HFFc6 (cell line): ENCODE data around the gene MYNN. TPM values are rescaled to one million over a fixed set of nuclear protein-coding genes. Genes with fewer than 3 reads are reported as not detected.

ENCODE experiments used
- DNase-seq: peaks from one replicate; pipeline ENCODE4 v3.0.0-alpha.2; 2018
- H3K27ac Mint-ChIP-seq: 2 replicates; pipeline ENCODE4 v1.8.0; 2020; ENCODE audit warnings: mild to moderate bottlenecking, mixed read lengths
- H3K27me3 Mint-ChIP-seq: 2 replicates; pipeline ENCODE4 v1.8.0; 2021; ENCODE audit warnings: mild to moderate bottlenecking, moderate library complexity, mixed read lengths; ENCODE audit not compliant: insufficient read depth
- H3K36me3 Mint-ChIP-seq: 2 replicates; pipeline ENCODE4 v1.8.0; 2021; ENCODE audit warnings: low read depth, mixed read lengths
- H3K4me1 Mint-ChIP-seq: 2 replicates; pipeline ENCODE4 v1.8.0; 2020; ENCODE audit warnings: low read depth, mixed read lengths
- H3K4me3 Mint-ChIP-seq: 2 replicates; pipeline ENCODE4 v1.8.0; 2020; ENCODE audit warnings: mild to moderate bottlenecking, moderate library complexity, mixed read lengths
- H3K9me3 Mint-ChIP-seq: 2 replicates; pipeline ENCODE4 v1.8.0; 2020; ENCODE audit warnings: mild to moderate bottlenecking, mixed read lengths
- total RNA-seq, 6 experiments: library from RNA; stranded (reverse); fragmentation: NEBNext Ultra II Directional; extraction: Animal tissue kit (Norgen Biotek cat#: 25700); gene quantifications; 2 replicates in 1 of 6; 3 replicates in 5 of 6; pipeline ENCODE4 v1.2.3, GENCODE V29; 2021
- TF ChIP-seq, protein P1 (sequence below): fragments of 200-600 bp; sonication (generic); IDR thresholded peaks from 2 replicates; pipeline ENCODE4 v1.5.0; 2021; ENCODE audit warnings: antibody characterized with exemption, mild to moderate bottlenecking

Gene MYNN
- total RNA-seq, 6 experiments from 2014 or later = 10.9 to 13.8 (median 11.7) TPM

DNA sequence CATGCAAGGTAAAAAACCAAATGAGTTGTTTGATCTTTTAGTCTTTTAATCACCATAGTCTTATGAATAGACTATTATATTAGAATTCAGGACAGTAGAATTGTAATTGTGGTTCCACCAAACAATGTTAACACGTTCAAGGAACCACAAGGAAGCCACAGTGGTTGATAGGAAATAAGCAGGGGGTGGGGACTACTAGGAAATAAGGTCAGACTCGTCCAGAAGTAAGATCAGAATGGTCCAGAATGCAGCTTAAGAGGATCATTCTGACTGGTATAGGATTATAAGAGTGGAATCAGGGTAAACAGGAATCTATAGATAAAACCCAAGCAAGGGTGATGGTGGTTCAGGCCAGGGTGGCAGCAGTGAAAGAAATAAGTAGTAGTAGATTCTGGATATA, 7.5 kb downstream of the MYNN start:
- DNase-seq = no peak
- Mint-ChIP-seq H3K27ac (no peak overlapping the region), H3K4me3 (no peak overlapping the region), H3K36me3 (peaks cover 38% of the 10 kb centered on the region), H3K27me3 (no peaks in the 10 kb centered on the region), H3K9me3 (no peaks in the 10 kb centered on the region), H3K4me1 (peaks cover 6% of the 10 kb centered on the region)
- TF ChIP-seq, protein P1, sequence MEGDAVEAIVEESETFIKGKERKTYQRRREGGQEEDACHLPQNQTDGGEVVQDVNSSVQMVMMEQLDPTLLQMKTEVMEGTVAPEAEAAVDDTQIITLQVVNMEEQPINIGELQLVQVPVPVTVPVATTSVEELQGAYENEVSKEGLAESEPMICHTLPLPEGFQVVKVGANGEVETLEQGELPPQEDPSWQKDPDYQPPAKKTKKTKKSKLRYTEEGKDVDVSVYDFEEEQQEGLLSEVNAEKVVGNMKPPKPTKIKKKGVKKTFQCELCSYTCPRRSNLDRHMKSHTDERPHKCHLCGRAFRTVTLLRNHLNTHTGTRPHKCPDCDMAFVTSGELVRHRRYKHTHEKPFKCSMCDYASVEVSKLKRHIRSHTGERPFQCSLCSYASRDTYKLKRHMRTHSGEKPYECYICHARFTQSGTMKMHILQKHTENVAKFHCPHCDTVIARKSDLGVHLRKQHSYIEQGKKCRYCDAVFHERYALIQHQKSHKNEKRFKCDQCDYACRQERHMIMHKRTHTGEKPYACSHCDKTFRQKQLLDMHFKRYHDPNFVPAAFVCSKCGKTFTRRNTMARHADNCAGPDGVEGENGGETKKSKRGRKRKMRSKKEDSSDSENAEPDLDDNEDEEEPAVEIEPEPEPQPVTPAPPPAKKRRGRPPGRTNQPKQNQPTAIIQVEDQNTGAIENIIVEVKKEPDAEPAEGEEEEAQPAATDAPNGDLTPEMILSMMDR = no peak

DNA sequence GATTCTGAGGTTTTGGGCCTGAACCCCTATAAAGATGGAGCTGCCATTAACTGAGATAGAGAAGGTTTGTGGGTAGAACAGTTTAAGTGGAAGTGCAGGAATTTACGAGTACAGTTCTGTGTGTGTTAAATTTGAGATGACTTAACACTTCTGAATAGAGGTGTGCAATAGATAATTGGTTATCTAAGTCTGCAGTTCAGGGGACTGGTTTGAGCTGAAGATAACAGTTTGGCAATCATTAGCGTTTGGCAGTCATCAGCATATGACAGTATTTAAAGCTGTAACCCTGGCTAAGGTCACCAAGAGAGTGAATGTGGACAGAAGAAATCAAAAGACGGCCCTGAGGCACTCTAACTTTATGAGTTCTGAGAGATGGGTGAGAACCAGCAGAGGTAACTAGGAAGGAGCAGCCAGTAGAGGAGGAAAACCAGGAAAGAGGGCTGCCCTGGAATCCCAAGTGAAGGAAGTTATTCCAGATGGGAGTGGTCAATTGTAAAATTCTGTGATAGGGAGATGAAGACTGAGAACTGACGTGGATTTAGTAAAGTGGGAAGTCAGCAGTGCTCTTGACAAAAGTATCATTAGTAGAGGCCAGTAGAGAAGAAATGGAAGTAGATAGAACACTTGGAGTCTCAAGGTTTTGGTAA, 8.1 kb downstream of the MYNN start:
- H3K27ac Mint-ChIP-seq = 0 out of 2 replicates have a peak overlapping the region, but pooled peaks have one; percentile 6
- TF ChIP-seq, protein P1 = no peak
- DNase-seq = no peak
- H3K9me3 Mint-ChIP-seq = no peaks in the 10 kb centered on the region
- H3K36me3 Mint-ChIP-seq = peaks cover 43% of the 10 kb centered on the region
- no peaks in the 10 kb centered on the region for H3K27me3 Mint-ChIP-seq
- no peak overlapping the region for H3K4me3 Mint-ChIP-seq
- H3K4me1 Mint-ChIP-seq = peaks cover under 1% of the 10 kb centered on the region

DNA sequence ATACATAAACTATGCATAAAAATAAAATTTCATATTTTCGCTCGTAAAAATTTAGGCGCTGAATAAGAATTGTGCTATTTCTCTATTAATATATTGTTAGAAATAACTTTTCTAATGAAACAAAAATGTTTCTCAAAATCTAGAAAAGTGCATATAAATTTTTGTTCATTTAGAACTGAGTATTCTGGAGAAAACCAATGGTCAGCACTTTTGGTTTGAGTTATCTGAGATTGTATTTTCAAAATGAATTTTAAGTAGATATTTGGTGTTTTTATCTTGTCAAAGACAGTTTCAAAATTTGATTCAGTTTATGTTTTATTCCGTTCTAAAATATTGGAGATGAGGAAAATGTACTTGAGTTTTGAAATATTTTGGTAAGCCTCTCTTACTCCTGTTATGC, 13.9 kb downstream of the MYNN start:
- H3K4me3 Mint-ChIP-seq = no peak overlapping the region
- no peak for DNase-seq
- no peak overlapping the region for H3K27ac Mint-ChIP-seq
- H3K4me1 Mint-ChIP-seq = peaks cover 16% of the 10 kb centered on the region
- H3K27me3 Mint-ChIP-seq = no peaks in the 10 kb centered on the region; the same call in 1 of the 2 replicates
- TF ChIP-seq, protein P1 = no peak
- H3K9me3 Mint-ChIP-seq = no peaks in the 10 kb centered on the region
- peaks cover 33% of the 10 kb centered on the region for H3K36me3 Mint-ChIP-seq

DNA sequence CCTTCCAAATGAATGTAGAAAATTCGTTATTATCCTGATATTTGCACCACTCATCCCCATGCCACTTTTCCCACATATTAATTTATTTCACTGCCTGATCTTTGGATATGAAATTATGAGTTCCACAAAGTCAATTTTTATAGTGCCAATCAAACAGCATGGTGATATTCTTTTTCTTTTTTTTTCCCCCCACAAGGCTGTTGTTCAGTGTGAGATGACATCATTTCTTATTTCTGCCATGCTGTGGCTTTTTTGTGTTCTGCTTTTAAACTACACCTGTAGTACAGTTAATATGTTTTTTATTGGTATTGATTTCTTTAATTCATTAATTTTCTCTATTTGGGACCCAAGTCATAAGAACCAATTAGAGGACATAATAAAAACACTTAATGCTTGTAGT, 14.6 kb downstream of the MYNN start:
- Mint-ChIP-seq H3K36me3 (peaks cover 39% of the 10 kb centered on the region), H3K27ac (no peak overlapping the region), H3K4me1 (peaks cover 16% of the 10 kb centered on the region), H3K27me3 (no peaks in the 10 kb centered on the region; the same call in 1 of the 2 replicates), H3K9me3 (no peaks in the 10 kb centered on the region), H3K4me3 (no peak overlapping the region)
- no peak for DNase-seq
- TF ChIP-seq, protein P1 = no peak

DNA sequence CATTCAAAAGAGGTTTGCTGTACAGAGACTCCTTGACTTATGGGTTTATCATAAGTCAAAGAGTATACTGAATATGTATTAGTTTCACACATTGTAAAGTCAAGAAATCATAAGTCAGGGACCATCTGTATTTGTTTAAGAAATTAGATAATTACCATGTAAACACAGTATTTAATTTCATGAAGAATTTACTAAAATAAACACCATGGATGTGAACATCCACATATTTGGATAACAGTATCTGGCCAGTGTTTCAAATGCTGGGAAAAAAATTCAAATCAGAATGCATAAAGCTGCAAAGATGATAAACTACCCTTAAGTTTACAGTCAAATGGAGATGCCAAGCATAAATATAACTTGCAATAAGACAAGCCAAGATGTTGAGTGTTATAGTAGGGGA, 17.0 kb downstream of the MYNN start:
- no peaks in the 10 kb centered on the region; the same call in 1 of the 2 replicates for H3K27me3 Mint-ChIP-seq
- H3K9me3 Mint-ChIP-seq = no peaks in the 10 kb centered on the region
- TF ChIP-seq, protein P1 = no peak
- H3K27ac Mint-ChIP-seq = no peak overlapping the region
- peaks cover 16% of the 10 kb centered on the region for H3K4me1 Mint-ChIP-seq
- DNase-seq = no peak
- peaks cover 41% of the 10 kb centered on the region for H3K36me3 Mint-ChIP-seq
- H3K4me3 Mint-ChIP-seq = no peak overlapping the region
